HuH-7.5 (cell line): ENCODE results near the gene ERC2.

Experiments used
- DNase-seq: peaks from one replicate; pipeline ENCODE4 v3.0.0; 2011; ENCODE audit warnings: low spot score

ERC2 gene

DNA sequence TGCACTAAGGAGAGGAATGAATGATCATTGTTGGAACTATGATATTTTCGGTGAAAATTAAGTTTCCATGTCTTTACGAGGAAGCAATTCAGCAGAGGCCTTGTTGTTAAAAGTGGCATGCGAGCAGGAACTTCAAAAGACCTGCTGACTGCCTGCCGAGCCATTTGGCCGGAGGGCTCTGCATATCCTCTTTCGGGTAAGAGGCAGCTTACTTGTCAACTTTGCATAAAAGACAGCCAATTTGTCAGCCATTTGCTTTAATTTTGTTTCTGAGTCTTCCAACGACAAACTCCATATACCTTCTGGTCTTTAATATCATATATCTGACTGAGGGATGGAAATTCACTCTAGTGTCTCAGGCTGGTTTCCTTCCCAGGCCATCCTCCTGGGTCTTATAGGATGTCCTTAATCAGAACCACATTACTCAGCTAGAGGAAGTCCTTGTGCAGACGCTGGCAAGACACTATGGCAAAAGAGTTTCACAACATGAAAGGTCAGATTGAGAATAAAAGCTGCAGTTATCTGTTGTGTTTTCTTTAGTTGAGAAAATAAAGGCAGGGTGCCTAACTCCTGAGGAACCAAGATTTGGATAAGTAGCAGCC lies 852.5 kb downstream of the ERC2 start:
- no peak for DNase-seq

DNA sequence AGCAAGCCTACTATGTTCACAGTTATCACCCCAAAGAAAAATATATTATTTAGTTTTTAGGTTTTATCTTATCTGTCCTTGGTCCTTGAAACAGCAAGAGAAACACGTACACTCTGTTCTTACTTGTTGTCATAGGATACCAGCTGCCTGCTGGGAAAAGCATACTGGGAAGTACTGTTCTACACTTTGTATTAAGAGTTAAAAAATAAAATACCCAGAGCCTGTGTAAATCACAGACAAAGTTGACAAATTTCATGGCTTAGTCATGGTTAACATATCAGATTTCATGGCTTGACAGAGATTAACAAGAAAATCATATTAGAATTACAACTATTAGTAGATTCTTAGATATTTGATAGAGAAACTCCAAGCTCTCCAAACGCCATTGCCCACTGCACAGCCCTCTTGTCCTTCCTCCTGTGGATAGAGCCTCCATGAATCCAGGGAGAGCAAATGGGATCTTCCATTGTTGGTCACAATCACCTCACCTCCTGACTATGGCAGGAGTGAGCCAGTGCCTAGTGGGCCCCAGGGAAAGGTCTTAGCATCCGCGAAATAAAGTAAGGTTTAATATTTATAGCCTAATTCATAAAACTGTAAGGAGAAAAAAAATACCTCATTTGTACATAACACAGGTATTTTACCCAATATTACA lies 853.1 kb downstream of the ERC2 start:
- DNase-seq, result no peak

DNA sequence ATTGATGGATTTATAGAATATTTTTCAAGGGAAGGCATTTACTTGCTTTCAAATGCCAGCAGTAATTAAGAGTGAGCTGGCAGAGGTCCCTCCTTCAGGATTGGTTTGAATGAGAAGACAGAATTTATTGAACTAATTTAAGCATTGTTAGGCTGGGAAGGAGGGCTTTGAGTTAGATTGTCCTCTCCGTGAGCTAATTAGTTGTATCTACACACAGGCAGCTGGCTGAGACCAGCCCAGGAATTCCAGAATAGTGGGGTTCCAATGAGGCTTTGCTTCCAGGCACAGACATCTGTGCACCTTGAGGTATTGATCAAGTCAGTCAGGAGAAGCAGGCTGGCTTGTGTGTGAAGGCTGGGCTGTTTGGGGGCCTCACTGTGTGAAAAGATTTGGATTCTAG lies 857.1 kb downstream of the ERC2 start:
- no peak for DNase-seq

DNA sequence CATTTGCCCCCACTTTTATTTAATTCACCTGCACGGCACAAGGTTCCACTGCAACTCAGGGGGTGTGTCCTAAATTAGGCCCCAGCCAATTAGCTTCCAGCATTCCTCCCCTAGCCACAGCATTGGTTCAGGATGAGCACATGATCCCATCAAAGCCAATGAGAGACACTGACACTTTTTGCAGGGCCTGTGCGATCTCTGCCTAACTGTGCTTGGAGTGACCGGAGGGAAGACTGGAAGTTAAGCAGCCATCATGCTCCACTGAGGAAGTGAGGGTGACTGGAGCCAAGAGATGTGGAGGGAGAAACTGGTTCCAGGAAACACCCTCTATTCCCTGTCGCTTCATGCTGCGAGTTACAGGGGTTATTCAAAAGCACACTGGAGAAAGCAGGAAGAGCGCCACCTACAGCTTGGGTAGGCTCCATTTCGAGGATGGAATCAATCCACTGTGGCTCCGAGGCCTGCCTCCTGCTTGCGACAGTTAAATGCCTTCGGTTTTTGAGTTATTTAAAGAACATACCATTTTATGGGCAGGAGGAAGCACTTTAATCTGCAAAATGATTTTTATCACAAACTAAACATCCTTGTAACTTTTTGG lies 858.9 kb downstream of the ERC2 start:
- no peak for DNase-seq

DNA sequence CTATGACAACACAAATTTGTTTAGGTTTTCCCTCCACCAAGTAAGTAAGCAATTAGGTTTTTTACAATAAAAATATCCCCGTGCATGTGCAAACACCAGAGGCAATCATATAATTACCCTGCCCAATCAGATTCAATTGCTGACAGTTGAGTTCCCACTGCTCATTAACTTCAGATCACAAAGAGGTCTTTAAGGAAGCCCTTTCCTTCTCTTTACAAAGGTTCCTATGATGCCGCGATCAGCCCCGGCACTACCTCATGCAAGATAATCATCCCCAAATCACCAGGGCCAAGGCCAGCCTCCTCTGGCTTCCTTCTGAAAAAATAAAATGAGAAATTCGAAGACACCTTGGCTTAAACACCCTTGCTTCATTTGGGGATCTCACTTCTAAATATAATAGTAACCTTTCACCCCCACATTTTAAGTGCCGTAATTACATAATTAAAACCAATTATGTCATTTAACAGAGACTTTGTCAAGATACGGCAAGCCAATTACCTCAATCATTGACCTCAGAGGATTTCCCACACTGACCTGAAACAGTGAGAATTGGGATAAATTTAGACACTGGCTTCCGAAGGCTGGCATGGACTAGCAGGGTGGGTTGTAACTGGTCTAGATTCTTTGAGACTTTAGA lies 859.8 kb downstream of the ERC2 start:
- no peak for DNase-seq

DNA sequence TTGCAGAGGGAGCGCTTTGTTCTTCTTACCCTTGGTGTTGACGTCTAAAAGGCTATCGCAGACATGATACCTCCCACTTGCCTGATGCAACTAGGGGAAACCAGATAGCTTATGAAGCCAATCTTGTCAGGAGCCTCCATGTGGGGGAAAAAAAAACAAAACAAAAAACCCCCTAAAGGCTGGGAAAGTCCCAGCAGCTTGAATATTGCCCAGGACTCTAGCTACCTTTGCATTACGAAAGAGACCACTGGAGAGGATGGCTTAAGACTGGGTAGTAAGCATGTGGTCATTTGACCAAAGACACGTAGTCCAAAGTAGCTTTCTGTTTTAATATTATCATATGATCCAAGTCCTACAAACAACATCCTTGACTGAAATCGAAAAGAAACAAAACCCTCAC lies 860.4 kb downstream of the ERC2 start:
- DNase-seq, result no peak

DNA sequence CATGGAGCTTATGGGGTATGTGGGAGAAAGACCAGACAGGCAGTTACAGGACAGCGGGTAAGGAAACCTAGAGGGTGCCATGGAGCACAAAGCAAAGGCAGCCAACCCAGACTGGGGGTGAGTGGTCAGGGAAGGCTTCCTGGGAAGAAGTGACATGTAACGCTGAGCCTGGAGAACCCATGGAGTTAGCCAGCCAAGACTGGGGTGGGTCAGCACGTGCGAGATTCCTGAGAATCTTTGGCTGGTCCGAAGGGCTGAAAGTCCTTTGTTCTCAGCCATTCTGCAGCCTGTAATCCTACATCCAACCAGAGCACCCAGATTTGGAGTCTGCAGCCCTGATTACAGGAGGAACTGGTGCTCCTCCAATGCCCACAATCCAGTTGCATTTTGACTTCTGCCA lies 861.1 kb downstream of the ERC2 start:
- no peak for DNase-seq

DNA sequence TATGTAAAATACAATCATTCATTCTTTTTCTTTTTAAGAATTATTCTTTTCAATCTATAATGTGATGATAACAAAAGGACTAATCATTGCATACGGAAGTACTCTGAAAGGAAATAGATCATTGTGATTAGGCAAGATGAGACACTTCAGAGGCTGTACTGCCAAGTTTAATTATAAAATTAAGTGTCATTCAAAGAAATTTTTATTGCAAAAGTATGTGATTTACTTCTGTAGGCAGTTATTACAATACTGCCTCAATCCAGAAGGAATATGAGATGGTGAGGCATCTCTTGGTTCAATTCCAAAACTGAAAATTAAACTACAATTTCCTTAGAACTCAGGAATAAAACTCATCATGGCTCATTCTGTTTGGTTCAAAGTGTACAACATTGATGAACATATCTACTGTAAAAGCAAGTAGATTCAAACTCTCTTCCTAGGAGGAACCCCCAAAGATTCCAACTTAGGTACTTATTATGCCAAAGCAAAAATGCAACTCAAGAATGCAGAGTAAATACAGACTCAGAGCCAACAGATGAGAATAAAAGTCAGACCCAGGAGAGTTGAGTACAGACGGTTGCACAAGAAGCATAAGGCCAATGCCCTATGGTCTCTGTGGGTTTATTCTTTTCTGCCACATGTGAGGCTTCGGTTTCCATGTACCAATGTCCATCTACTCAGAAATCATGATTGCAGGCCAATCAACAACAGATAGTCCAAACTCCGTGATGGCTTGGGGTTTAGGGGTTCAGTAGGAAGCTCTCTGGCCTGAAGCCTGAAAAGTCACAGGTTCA lies 862.6 kb downstream of the ERC2 start:
- no peak for DNase-seq

DNA sequence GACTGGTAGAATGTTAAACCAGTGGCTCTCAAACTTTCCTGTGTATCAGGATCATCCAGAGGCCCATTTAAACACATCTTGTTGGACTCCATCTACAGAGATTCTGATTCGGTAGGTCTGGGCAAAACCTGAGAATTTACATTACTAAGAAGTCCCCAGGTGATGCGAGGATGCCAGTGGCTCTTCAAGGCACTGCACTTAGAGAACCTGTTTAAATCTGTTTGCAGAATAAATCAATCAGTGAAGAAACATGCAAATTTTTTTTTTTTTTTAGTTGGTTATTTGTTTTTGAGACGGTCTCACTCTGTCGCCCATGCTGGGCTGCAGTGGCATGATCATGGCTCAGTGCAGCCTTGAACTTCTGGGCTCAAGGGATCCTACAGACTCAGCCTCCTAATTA lies 863.4 kb downstream of the ERC2 start:
- DNase-seq, result no peak

DNA sequence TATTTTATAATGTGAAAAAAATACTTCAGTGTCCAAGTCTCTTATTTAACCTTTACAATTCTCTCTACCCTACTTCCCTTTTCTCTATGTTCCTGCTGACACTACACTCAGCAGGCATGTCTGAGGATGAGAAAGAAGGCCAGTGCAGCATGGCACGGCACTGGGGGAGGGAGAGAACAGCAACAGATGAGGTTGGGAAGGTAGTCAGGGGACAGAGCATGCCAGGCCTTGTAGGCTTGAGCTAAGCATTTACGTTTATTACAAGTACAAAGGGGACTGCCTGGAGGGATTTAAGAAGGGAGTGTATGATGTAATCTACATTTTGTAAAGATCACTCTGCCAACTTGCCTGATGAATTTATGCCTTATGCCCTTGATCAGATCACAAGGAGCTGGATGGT lies 863.9 kb downstream of the ERC2 start:
- DNase-seq, result no peak

DNA sequence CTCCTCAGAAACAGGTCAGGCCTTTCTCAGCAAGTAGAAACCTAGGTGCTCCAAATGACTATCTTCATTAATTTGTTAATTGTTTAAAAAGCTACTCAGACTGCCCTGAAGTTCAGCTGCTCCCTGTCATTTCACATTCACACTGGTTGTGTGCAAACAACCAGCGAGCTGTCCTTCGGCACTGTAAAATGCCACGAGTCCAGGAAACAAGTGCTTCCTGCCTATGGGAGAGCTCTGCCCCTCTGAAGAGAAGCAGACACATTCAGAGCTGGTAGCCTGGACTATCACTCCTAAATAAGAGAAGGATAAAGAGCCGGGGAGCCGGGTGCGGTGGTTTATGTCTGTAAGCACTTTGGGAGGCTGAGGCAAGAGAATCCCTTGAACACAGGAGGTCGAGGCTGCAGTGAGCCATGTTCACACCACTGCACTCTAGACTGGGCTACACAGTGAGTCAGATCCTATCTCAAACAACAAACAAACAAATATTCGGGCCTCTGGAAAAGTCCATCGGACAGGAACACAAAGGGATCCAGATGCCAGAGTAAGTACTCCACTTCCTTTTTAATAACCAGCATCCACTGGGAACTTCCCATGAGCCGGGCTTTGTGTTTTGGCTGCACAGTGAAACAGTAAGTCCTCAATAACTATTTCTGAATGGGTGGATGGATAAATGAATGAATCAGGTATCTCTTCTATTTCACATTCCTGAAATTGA lies 866.7 kb downstream of the ERC2 start:
- DNase-seq, result no peak

DNA sequence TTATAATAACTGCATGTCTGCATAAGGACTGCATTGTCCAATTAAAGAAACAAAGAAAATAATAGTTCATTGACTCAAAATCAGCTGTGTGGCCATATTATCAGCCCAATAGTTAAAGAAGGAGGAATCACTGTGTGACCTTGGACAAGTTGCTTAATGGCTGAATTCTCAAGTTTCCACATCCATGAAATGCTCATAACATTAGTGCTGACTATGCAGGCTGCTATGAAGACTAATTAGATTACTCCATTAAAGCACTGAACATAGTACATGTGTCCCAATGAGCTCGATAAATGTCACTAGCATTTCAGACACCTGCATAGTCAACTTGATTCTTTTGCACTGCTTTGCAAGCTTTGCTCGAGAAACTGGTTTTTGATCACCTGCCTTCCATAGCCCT lies 870.0 kb downstream of the ERC2 start:
- DNase-seq, result no peak

DNA sequence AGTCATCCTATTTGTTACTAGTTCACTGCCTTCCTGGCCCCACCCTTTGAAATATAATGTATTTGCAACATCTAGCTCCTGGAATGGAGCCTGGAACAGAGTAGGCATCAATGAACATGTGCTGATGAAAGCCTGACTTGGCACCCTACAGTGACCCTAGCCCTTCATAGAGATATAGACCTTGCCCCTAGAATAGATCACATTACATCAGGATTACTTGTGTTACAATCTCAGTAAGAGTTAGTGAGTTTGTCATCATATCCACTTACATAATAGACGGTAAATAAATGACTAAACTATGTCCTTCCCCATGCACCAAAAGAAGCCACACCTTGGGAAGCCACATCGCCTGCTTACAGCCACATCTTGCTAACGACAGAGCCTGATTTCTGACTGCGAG lies 870.6 kb downstream of the ERC2 start:
- DNase-seq, result no peak

DNA sequence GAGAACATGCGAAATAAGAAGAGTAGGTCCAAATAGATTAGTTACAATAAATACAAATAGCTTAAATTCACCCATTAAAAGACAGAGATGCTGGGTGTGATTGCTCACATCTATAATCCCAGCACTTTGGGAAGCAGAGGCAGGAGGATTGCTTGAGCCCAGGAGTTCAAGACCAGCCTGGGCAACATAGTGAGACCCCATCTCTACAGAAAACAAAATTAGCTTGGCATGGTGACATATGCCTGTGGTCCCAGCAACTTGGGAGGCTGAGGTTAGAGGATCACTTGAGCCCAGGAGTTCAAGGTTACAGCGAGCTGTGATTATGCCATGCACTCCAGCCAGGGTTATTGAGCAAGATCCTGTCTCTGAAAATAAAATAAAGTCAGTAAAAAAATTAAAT lies 872.1 kb downstream of the ERC2 start:
- DNase-seq, result no peak

DNA sequence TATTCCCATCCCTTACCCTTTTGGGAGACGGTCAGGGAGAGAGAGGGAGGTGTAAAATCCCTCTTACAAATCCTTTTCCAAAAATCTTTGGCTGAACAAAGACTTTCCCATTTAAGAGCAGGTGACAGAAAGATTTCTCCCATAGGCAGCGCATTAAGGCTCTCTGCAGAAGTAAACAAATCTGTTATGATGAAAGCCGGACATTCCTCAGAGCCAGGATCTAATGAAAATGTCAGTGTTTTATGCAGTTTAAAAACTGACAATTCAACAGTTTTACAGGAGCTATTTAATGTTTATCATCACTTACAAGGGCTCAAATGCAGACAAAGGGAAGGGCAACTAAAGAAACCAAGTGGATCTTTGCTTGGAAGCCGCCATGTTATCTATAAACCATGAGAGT lies 872.8 kb downstream of the ERC2 start:
- no peak for DNase-seq

DNA sequence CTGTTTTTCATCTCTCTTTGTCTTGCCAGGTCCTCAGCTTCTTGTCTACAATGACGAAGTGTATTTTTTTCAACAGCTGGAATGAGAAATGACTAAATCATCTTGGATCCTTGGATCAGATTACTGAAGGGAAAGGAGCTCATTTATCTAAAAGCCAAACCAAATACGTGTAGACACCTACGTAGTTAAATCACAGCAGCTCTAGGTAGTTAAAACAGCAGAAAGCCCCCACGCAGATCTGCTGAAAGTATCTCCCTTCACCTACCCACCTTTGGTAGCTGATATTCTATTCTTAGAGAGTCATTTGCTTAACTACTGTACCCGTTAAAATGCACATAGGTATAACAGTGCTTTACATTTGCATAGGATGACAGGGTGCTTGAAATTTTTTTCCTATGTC lies 875.7 kb downstream of the ERC2 start:
- no peak for DNase-seq

DNA sequence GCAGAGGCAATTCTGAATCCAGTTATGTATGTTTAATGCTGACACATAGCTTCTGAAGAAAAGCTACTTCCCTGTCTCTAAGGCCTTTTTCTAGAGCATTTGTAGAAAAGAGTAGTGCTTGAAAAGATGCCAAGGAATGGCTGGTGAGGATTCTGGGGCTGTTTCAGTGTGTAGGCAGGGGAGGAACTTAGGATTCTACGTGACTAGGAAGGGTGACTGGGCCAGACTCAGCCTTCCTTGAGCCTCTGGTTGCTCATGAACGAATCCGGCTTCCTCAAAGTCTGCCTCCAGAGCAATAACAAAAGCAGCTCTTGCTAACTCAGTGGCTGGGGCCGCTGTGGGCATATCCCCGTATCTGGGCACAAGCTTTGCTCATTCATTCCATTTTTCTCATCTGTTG lies 876.4 kb downstream of the ERC2 start:
- DNase-seq, result no peak

DNA sequence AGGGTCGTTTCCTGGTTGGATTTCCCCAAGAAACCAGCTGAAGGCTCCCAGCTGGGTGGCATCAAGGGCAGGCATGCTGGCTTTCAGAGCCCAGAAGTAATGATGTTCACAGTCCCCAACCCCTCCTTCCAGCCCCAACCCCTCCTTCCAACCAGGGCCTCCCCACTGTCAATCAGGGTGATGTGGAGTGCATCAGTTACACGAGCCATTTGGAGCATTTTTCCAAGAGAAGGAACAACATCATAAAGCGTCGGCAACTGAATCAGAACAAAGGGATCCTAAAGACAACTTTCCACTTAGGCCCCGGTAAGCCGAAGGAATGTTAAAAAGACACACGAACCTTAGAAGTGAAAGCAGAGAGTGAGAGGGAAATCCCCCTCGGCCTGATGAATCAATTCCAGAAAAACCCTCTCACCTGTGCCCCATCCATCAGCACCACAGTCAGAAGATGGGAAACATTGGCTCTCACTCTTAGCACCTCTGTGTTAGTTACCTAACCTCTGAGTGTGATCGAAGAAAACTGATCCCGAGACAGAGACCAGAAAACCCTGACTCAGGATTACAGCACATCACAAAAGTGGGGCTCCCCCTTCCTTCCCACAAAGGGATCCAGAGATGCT lies 880.0 kb downstream of the ERC2 start:
- no peak for DNase-seq

DNA sequence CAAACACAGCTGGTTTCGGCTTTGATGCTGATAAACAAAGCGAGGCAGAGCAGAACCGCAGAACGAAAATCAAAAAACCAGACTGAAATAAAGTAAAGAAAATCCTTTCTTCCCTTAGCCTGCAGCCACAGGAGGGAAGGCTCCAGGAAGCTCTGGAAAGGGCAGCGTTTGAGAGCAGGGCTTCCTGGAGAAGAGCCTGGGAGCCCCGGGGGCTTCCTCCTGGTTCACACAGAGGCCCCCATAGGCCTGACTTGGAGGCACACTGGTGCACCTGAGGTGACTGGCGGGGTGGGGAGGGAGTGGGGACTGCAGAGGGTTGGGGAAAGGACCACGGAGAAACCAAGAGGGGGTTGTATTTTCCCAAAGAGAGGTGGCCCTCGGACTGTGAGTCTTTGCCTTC lies 882.4 kb downstream of the ERC2 start:
- DNase-seq, result no peak

DNA sequence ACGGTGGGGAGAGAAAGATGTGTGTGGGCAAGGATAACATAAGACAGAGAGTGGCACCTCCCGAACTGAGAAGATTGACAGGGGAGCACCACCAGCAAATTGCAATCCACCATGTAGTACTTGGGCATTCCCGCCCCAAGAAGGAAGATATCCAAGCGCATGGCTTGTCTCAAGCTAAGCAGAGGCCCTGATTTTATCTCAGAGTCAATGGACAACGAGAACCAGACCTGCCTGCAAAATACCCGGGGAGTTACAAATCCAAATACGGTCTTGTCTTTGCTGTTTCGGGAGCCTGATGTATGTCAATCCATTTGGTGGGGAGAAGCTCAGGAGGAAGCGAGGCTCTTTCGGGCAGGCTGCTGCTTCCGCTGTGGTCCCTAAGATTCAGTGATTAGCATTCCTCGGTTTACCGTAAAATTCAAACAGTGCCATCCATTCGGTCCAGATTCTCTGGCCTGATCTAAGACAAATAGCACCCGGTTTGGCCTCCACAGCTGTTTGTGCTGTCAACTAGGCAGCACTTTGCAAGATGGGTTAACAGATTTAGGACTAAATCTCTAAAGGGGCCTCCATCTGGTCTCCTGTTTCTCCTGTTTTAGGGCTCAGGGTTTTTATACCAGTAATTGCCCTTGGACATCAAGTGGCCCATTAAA lies 883.4 kb downstream of the ERC2 start:
- no peak for DNase-seq

DNA sequence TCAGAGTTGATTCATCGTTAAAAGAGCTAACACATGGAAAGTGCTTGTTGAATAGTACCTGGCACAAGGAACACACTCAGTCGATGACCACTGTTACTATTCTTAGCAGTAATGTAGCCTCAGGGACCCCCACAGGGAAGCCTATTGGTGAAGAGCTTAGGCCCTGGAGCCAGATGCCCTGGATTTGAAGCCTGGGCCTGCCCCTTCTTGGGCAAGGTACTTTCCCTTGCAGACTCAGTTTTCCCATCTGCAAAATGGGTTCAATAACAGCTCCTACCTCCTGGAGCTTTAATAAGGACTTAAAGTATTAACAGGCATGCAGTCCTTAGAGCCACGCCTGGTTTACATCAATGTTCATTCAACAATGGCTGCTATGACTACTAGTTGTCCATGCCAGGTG lies 884.2 kb downstream of the ERC2 start:
- DNase-seq, result no peak
